A549 (cell line): ENCODE results near the gene ICAM3.

Experiments used
- EP300 ChIP-seq, 2 experiments: fragments of >200 bp; sonication (Bioruptor Twin); formaldehyde crosslinking; IDR thresholded peaks; 2 replicates in 1 of 2; 3 replicates in 1 of 2; pipeline ENCODE4 v1.6.1; 2016 to 2017
- HDAC2 ChIP-seq: fragments of 200-600 bp; sonication (generic); IDR thresholded peaks from 2 replicates; pipeline ENCODE4 v1.6.1; 2016
- JUNB ChIP-seq: fragments of >200 bp; sonication (Bioruptor Twin); formaldehyde crosslinking; IDR thresholded peaks from 2 replicates; pipeline ENCODE4 v1.6.1; 2016
- TF ChIP-seq, protein P1 (sequence below): fragments of 150-350 bp; IDR thresholded peaks from 2 replicates; pipeline ENCODE4 v1.6.1; 2014; ENCODE audit warnings: low read depth, mild to moderate bottlenecking, low read length
- TF ChIP-seq, protein P2 (sequence below): fragments of >200 bp; sonication (Bioruptor Twin); formaldehyde crosslinking; IDR thresholded peaks from 3 replicates; pipeline ENCODE4 v1.5.1; 2016
- TF ChIP-seq, protein P3 (sequence below): IDR thresholded peaks from 2 replicates; pipeline ENCODE4 v1.6.1; 2012
- TF ChIP-seq, protein P4 (sequence below): IDR thresholded peaks from 2 replicates; pipeline ENCODE4 v1.6.1; 2012

DNA sequence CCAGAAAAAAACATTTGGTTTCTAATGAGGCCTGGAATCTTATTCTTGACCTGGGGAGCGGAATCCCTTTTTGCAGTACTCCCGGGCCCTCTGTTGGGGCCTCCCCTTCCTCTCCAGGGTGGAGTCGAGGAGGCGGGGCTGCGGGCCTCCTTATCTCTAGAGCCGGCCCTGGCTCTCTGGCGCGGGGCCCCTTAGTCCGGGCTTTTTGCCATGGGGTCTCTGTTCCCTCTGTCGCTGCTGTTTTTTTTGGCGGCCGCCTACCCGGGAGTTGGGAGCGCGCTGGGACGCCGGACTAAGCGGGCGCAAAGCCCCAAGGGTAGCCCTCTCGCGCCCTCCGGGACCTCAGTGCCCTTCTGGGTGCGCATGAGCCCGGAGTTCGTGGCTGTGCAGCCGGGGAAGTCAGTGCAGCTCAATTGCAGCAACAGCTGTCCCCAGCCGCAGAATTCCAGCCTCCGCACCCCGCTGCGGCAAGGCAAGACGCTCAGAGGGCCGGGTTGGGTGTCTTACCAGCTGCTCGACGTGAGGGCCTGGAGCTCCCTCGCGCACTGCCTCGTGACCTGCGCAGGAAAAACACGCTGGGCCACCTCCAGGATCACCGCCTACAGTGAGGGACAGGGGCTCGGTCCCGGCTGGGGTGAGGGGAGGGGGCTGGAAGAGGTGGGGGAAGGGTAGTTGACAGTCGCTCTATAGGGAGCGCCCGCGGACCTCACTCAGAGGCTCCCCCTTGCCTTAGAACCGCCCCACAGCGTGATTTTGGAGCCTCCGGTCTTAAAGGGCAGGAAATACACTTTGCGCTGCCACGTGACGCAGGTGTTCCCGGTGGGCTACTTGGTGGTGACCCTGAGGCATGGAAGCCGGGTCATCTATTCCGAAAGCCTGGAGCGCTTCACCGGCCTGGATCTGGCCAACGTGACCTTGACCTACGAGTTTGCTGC lies 52.4 kb downstream of the ICAM3 start, which contains the start of gene ICAM4:
- TF ChIP-seq EP300 (IDR thresholded peaks at IDR 0.05) = no peak
- no peak for TF ChIP-seq HDAC2
- TF ChIP-seq, protein P1, sequence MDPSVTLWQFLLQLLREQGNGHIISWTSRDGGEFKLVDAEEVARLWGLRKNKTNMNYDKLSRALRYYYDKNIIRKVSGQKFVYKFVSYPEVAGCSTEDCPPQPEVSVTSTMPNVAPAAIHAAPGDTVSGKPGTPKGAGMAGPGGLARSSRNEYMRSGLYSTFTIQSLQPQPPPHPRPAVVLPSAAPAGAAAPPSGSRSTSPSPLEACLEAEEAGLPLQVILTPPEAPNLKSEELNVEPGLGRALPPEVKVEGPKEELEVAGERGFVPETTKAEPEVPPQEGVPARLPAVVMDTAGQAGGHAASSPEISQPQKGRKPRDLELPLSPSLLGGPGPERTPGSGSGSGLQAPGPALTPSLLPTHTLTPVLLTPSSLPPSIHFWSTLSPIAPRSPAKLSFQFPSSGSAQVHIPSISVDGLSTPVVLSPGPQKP = no peak
- TF ChIP-seq, protein P2, sequence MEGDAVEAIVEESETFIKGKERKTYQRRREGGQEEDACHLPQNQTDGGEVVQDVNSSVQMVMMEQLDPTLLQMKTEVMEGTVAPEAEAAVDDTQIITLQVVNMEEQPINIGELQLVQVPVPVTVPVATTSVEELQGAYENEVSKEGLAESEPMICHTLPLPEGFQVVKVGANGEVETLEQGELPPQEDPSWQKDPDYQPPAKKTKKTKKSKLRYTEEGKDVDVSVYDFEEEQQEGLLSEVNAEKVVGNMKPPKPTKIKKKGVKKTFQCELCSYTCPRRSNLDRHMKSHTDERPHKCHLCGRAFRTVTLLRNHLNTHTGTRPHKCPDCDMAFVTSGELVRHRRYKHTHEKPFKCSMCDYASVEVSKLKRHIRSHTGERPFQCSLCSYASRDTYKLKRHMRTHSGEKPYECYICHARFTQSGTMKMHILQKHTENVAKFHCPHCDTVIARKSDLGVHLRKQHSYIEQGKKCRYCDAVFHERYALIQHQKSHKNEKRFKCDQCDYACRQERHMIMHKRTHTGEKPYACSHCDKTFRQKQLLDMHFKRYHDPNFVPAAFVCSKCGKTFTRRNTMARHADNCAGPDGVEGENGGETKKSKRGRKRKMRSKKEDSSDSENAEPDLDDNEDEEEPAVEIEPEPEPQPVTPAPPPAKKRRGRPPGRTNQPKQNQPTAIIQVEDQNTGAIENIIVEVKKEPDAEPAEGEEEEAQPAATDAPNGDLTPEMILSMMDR = no peak
- TF ChIP-seq, protein P3, sequence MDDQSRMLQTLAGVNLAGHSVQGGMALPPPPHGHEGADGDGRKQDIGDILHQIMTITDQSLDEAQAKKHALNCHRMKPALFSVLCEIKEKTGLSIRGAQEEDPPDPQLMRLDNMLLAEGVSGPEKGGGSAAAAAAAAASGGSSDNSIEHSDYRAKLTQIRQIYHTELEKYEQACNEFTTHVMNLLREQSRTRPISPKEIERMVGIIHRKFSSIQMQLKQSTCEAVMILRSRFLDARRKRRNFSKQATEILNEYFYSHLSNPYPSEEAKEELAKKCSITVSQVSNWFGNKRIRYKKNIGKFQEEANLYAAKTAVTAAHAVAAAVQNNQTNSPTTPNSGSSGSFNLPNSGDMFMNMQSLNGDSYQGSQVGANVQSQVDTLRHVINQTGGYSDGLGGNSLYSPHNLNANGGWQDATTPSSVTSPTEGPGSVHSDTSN = no peak
- TF ChIP-seq, protein P4, sequence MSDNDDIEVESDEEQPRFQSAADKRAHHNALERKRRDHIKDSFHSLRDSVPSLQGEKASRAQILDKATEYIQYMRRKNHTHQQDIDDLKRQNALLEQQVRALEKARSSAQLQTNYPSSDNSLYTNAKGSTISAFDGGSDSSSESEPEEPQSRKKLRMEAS = no peak
- TF ChIP-seq JUNB = no peak
